WERI-Rb-1 (cell line): ENCODE results near the gene LSAMP.

ENCODE experiments used
- DNase-seq: peaks from one replicate; pipeline ENCODE4 v3.0.0-alpha.2; 2020
- H3K27ac ChIP-seq: fragments of 250-450 bp; sonication (Bioruptor Pico); 2 replicates; pipeline ENCODE4 v1.5.1; 2020; ENCODE audit warnings: mild to moderate bottlenecking, moderate library complexity
- H3K27me3 ChIP-seq: fragments of 250-450 bp; sonication (Bioruptor Pico); 2 replicates; pipeline ENCODE4 v1.5.1; 2021; ENCODE audit warnings: mild to moderate bottlenecking, low read depth, moderate library complexity; ENCODE audit not compliant: insufficient read depth, severe bottlenecking
- H3K36me3 ChIP-seq: fragments of 250-450 bp; sonication (Bioruptor Pico); 2 replicates; pipeline ENCODE4 v1.5.1; 2020; ENCODE audit warnings: mild to moderate bottlenecking, moderate library complexity
- H3K4me3 ChIP-seq: 2 replicates; pipeline ENCODE4 v1.5.1; 2011; ENCODE audit warnings: low read depth, mild to moderate bottlenecking, control low read depth, low read length
- H3K9me3 ChIP-seq: fragments of 250-450 bp; sonication (Bioruptor Pico); 2 replicates; pipeline ENCODE4 v1.5.1; 2021; ENCODE audit warnings: mild to moderate bottlenecking, moderate library complexity; ENCODE audit not compliant: severe bottlenecking
- TF ChIP-seq, protein P1 (sequence below): IDR thresholded peaks from 2 replicates; pipeline ENCODE4 v1.5.1; 2011; ENCODE audit warnings: low read depth, mild to moderate bottlenecking, control low read depth, inconsistent platforms, low read length

The LSAMP gene

GRCh38 chr3:116413319-116413718 lies 32.0 kb downstream of the LSAMP start:
- TF ChIP-seq, protein P1, sequence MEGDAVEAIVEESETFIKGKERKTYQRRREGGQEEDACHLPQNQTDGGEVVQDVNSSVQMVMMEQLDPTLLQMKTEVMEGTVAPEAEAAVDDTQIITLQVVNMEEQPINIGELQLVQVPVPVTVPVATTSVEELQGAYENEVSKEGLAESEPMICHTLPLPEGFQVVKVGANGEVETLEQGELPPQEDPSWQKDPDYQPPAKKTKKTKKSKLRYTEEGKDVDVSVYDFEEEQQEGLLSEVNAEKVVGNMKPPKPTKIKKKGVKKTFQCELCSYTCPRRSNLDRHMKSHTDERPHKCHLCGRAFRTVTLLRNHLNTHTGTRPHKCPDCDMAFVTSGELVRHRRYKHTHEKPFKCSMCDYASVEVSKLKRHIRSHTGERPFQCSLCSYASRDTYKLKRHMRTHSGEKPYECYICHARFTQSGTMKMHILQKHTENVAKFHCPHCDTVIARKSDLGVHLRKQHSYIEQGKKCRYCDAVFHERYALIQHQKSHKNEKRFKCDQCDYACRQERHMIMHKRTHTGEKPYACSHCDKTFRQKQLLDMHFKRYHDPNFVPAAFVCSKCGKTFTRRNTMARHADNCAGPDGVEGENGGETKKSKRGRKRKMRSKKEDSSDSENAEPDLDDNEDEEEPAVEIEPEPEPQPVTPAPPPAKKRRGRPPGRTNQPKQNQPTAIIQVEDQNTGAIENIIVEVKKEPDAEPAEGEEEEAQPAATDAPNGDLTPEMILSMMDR: no peak

GRCh38 chr3:116408473-116408872 lies 36.8 kb downstream of the LSAMP start:
- Histone ChIP-seq H3K27ac (no peak overlapping the region), H3K36me3 (no peaks in the 10 kb centered on the region), H3K4me3 (no peak overlapping the region), H3K27me3 (no peaks in the 10 kb centered on the region), H3K9me3 (no peaks in the 10 kb centered on the region)
- TF ChIP-seq, protein P1: no peak
- no peak for DNase-seq

More at GRCh38 chr3:116413319-116413718, 32.0 kb downstream of the LSAMP start:
- Histone ChIP-seq H3K27ac (no peak overlapping the region), H3K27me3 (no peaks in the 10 kb centered on the region), H3K36me3 (no peaks in the 10 kb centered on the region), H3K9me3 (no peaks in the 10 kb centered on the region), H3K4me3 (no peak overlapping the region)
- no peak for DNase-seq

DNA sequence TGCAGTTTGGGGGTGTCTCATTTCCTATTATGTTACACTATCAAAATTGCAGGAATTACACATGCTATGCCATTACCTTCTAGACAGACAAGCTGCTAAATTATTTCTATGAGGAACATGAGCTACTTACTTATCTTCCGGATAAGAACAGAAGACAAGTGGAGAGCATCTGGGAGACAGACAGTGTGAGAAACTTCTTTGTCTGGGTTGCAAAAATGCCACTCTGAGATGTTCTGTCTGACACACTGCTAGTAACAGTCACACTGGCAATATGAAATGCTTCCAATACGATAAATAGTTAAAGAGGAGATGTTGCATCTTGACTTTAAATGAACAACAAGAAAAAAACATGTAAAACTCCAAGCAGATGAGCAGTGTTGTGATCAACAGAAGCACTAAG lies 40.1 kb downstream of the LSAMP start:
- no peak for DNase-seq
- no peak overlapping the region for H3K27ac ChIP-seq
- no peaks in the 10 kb centered on the region for H3K27me3 ChIP-seq
- TF ChIP-seq, protein P1: no peak
- no peaks in the 10 kb centered on the region for H3K9me3 ChIP-seq
- H3K36me3 ChIP-seq: no peaks in the 10 kb centered on the region
- H3K4me3 ChIP-seq: no peak overlapping the region

- Histone ChIP-seq H3K9me3 (no peaks in the 10 kb centered on the region), H3K27me3 (no peaks in the 10 kb centered on the region), H3K36me3 (no peaks in the 10 kb centered on the region), H3K27ac (no peak overlapping the region), H3K4me3 (no peak overlapping the region)
- TF ChIP-seq, protein P1: no peak
- no peak for DNase-seq
These were observed 45.5 kb downstream of the LSAMP start for GRCh38 chr3:116399701-116400226.

GRCh38 chr3:116394365-116394764 lies 50.9 kb downstream of the LSAMP start:
- Histone ChIP-seq H3K36me3 (no peaks in the 10 kb centered on the region), H3K27ac (no peak overlapping the region), H3K9me3 (peaks cover 7% of the 10 kb centered on the region), H3K27me3 (no peaks in the 10 kb centered on the region), H3K4me3 (no peak overlapping the region)
- no peak for DNase-seq
- TF ChIP-seq, protein P1: no peak

- DNase-seq: no peak
- H3K9me3 ChIP-seq: peaks cover 7% of the 10 kb centered on the region
- no peak overlapping the region for H3K4me3 ChIP-seq
- H3K27ac ChIP-seq: no peak overlapping the region
- TF ChIP-seq, protein P1: no peak
- no peaks in the 10 kb centered on the region for H3K27me3 ChIP-seq
- H3K36me3 ChIP-seq: no peaks in the 10 kb centered on the region
These were observed 52.1 kb downstream of the LSAMP start for GRCh38 chr3:116393199-116393598.
